Choroid plexus epithelial cell (primary cell): ENCODE measurements around the gene MAML2.
A peak's percentile ranks its signal among the peaks of the same experiment; 100 is the strongest.

Source experiments
- DNase-seq: peaks from one replicate; pipeline ENCODE4 v3.0.0-alpha.2; 2010; ENCODE audit warnings: low read depth
- H3K4me3 ChIP-seq: 2 replicates; pipeline ENCODE4 v1.5.1; 2011; ENCODE audit warnings: low read depth, mild to moderate bottlenecking, control low read depth, low read length, moderate library complexity
- CTCF ChIP-seq: conservative IDR thresholded peaks from 2 replicates; pipeline ENCODE4 v1.5.1; 2011; ENCODE audit warnings: low read depth, mild to moderate bottlenecking, control low read depth, inconsistent platforms, low read length, moderate library complexity

Gene MAML2

GRCh38 chr11:96094156-96094555 lies 248.8 kb downstream of the MAML2 start:
- no peak for DNase-seq
- H3K4me3 ChIP-seq: no peak overlapping the region
- TF ChIP-seq CTCF: no peak

GRCh38 chr11:96092511-96092910 lies 250.5 kb downstream of the MAML2 start:
- no peak for DNase-seq
- no peak for TF ChIP-seq CTCF
- no peak overlapping the region for H3K4me3 ChIP-seq

GRCh38 chr11:96091476-96091875 lies 251.5 kb downstream of the MAML2 start:
- TF ChIP-seq CTCF: no peak
- DNase-seq: no peak
- no peak overlapping the region for H3K4me3 ChIP-seq

- H3K4me3 ChIP-seq: no peak overlapping the region
- TF ChIP-seq CTCF: no peak
- peak; percentile 89 for DNase-seq
Observed at GRCh38 chr11:96090711-96091110, 252.3 kb downstream of the MAML2 start.

GRCh38 chr11:96088914-96089313 lies 254.1 kb downstream of the MAML2 start:
- no peak for DNase-seq
- no peak overlapping the region for H3K4me3 ChIP-seq
- no peak for TF ChIP-seq CTCF

- no peak overlapping the region for H3K4me3 ChIP-seq
- no peak for DNase-seq
- TF ChIP-seq CTCF: no peak
Observed at GRCh38 chr11:96086111-96086510, 256.9 kb downstream of the MAML2 start.

- TF ChIP-seq CTCF: no peak
- DNase-seq: no peak
- H3K4me3 ChIP-seq: no peak overlapping the region
Observed at GRCh38 chr11:96085319-96085930, 257.6 kb downstream of the MAML2 start.
